Esophagus muscularis mucosa (tissue), 3 donors: ENCODE results near the gene B4GALT5.

Experiments
- EP300 ChIP-seq: sonication (generic); formaldehyde crosslinking; IDR thresholded peaks from one replicate; pipeline ENCODE4 v1.6.1; 2017; ENCODE audit warnings: antibody characterized with exemption
- TF ChIP-seq, protein P1 (sequence below), 3 experiments: fragments of 200-600 bp in 2 of 3; fragments of 450-650 bp in 1 of 3; sonication (generic) in 2 of 3; IDR thresholded peaks; one replicate each; pipeline ENCODE4 v1.5.1; 2017 to 2019; ENCODE audit warnings: antibody characterized with exemption in 3 of 3, mild to moderate bottlenecking in 2 of 3, moderate library complexity in 1 of 3

DNA sequence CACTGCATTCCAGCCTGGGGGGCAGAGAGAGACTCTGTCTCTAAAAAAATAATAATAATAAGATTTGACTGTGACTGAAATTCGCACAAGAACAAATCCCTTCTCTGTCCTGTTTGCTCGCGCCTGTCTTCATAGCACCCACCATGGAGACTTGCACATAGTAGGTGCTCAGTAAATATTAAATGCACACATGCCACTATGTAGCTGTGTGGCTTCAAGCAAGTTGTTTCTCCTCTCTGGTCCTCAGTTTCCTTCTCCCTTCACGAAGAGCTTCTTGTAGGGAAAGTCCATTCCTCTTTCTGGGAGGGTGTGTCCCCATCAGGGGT is 130.4 kb downstream of the B4GALT5 start:
- TF ChIP-seq, protein P1, sequence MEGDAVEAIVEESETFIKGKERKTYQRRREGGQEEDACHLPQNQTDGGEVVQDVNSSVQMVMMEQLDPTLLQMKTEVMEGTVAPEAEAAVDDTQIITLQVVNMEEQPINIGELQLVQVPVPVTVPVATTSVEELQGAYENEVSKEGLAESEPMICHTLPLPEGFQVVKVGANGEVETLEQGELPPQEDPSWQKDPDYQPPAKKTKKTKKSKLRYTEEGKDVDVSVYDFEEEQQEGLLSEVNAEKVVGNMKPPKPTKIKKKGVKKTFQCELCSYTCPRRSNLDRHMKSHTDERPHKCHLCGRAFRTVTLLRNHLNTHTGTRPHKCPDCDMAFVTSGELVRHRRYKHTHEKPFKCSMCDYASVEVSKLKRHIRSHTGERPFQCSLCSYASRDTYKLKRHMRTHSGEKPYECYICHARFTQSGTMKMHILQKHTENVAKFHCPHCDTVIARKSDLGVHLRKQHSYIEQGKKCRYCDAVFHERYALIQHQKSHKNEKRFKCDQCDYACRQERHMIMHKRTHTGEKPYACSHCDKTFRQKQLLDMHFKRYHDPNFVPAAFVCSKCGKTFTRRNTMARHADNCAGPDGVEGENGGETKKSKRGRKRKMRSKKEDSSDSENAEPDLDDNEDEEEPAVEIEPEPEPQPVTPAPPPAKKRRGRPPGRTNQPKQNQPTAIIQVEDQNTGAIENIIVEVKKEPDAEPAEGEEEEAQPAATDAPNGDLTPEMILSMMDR (IDR thresholded peaks at IDR 0.05): no peak
- TF ChIP-seq EP300: no peak
